ENCODE data around the gene GPR155. TPM values are rescaled to one million over a fixed set of nuclear protein-coding genes. Genes with fewer than 3 reads are reported as not detected.
"Not testable (repeated sequence)": the region's sequence is repeated elsewhere in the genome, so short reads cannot be mapped to it uniquely, and the experiment has no call there.

The GPR155 gene
- total RNA-seq, 5 donors from 2014 or later (not counting 1 experiment from before 2014, with no cell fraction given): 12.4 to 25.2 (median 17.8) TPM

- H3K36me3 ChIP-seq (ENCODE audit: control insufficient read depth in 2 of 2, extremely low read depth in 1 of 2, insufficient read depth in 1 of 2, low read length in 1 of 2): peaks cover 0 to 16% of the 10 kb centered on the region in 2 donors
- Mint-ChIP-seq H3K36me3 (peaks cover 21% of the 10 kb centered on the region), H3K4me1 (peaks cover 35 to 49% (median 46%) of the 10 kb centered on the region in 3 donors), H3K27me3 (no peaks in the 10 kb centered on the region), H3K9me3 (no peaks in the 10 kb centered on the region), H3K27ac (no peak overlapping the region), H3K4me3 (no peak overlapping the region)
- H3K9me3 ChIP-seq: no peaks in the 10 kb centered on the region
- POLR2A ChIA-PET: interaction anchor here in 1 of 2 donors (0.6 to 0.7 kb wide), 2 partner anchors 66 to 201 kb away, joined by 3 to 4 read pairs; no protein-coding TSS in a partner anchor
- DNase-seq (no peak), ATAC-seq (replicated peaks in 1 of 4) (no peak)
- H3K27ac ChIP-seq (ENCODE audit: low read length): no peak overlapping the region
- no peaks in the 10 kb centered on the region for H3K27me3 ChIP-seq (replicated peaks in 1 of 2; ENCODE audit: control insufficient read depth in 2 of 2, extremely low read depth in 1 of 2, insufficient read depth in 2 of 2, low read length in 1 of 2)
- CTCF ChIA-PET: no interaction called here
- no CpG with 5 or more reads among the region's 3 CpGs for WGBS (ENCODE audit: insufficient coverage)
- no peak overlapping the region for H3K4me3 ChIP-seq (ENCODE audit: control insufficient read depth in 1 of 2, extremely low read depth in 1 of 2, low read length in 1 of 2)
- peaks cover 11 to 19% of the 10 kb centered on the region in 2 experiments for H3K4me1 ChIP-seq (ENCODE audit: control insufficient read depth in 1 of 2, extremely low read depth in 1 of 2, insufficient read depth in 2 of 2, low read length in 2 of 2)
These were observed 89.1 kb downstream of the GPR155 start for GRCh38 chr2:174397773-174398172.

DNA sequence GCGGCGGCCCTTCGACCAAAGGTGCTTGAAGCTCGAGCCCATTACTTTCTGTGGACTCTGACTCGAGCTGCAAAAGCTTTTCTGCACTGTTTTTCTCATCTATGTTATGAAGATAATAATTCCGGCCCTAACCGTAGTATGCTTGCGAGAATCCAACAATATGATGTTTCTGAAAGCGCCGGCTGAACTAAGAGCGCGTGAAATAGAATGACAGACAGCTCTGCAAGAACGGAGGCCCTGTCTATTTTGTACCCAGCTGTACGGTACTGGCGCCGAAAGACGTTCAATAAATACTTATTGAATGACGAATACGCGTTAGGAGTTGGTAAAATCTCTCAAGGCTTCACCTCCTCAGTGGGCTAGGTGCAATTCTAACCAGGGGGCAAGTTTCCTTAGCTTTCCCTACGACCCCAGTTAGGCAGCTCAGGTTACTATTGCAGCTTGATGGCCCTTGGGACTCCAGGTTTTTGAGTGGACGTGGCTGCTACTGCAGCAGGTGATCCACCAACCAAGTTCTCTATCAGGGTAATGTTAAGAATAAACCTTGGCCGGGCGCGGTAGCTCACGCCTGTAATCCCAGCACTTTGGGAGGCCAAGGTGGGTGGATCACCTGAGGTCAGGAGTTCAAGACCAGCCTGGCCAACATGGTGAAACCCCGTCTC, 90.7 kb downstream of the GPR155 start:
- POLR2A ChIA-PET: interaction anchor here (0.6 to 1.1 kb wide), 5 partner anchors 17 to 772 kb away, joined by 3 to 14 read pairs (median 4); partner anchors contain the start of gene ATF2 (in 1 of the 2)
- Mint-ChIP-seq H3K27ac (peak overlapping the region; percentile 99 to 100), H3K4me3 (peak overlapping the region; percentile 98 to 99 (median 99)), H3K4me1 (peaks cover 46 to 66% (median 59%) of the 10 kb centered on the region in 3 donors), H3K9me3 (no peaks in the 10 kb centered on the region), H3K27me3 (no peaks in the 10 kb centered on the region), H3K36me3 (peaks cover 22% of the 10 kb centered on the region)
- Histone ChIP-seq H3K9me3 (no peaks in the 10 kb centered on the region), H3K4me1 (ENCODE audit: control insufficient read depth in 1 of 2, extremely low read depth in 1 of 2, insufficient read depth in 2 of 2, low read length in 2 of 2) (peaks cover 11 to 19% of the 10 kb centered on the region in 2 experiments), H3K27ac (ENCODE audit: low read length) (peak overlapping the region; percentile 86), H3K27me3 (replicated peaks in 1 of 2; ENCODE audit: control insufficient read depth in 2 of 2, extremely low read depth in 1 of 2, insufficient read depth in 2 of 2, low read length in 1 of 2) (no peaks in the 10 kb centered on the region), H3K4me3 (ENCODE audit: control insufficient read depth in 1 of 2, extremely low read depth in 1 of 2, low read length in 1 of 2) (peak overlapping the region; percentile 78 to 87), H3K36me3 (ENCODE audit: control insufficient read depth in 2 of 2, extremely low read depth in 1 of 2, insufficient read depth in 1 of 2, low read length in 1 of 2) (peaks cover 0 to 16% of the 10 kb centered on the region in 2 donors)
- peak in 18 of 35 experiments; percentile 3 to 51 (median 15) for DNase-seq
- CTCF ChIA-PET: interaction anchor here (0.6 to 1.8 kb wide), 5 partner anchors 9 to 737 kb away, joined by 3 to 4 read pairs (median 3); no protein-coding TSS in a partner anchor
- peak; percentile 55 to 63 (median 58) for ATAC-seq (replicated peaks in 1 of 4)
- 22% methylated on average over 18 of the region's 27 CpGs for WGBS (ENCODE audit: insufficient coverage)

DNA sequence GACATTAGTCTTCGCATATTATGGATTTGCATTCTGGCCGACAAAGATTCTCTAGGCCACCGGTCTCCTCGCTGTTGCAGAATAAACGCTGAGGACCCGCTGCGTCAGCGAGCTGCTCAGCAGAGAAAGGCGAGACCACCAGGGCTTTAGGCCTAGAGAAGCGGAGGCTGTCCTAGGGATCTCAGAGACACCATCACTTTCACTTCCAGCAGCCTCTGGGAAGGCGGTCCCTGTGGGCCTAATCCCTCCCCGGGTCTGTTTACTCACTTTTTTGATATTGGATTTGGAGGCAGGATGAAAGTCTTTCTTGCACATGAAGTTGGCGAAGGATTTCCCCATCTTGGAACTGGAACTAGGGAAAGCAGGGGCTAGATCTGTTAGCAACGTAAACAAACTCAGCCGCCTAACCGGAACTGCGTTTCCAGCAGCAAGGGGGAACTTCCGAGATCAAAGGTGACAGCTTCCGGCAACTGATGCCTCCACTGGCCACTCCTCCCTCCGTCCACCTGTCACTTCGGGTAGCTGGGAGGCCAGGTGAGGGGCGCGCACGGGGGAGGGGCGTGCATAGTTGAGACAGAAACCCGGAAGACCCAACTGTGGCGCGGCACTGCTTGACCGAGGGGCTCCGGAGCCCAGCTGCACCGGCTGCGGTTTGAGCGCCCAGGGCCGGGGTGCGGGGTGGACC, 91.4 kb downstream of the GPR155 start, which contains the start of gene SCRN3:
Gene SCRN3, plus strand, starts transcription at position 447 of the 685 bp plus-strand sequence. CDS start 2,554 bp downstream, outside the sequence.
- Mint-ChIP-seq H3K4me3 (peak within 1 kb of the TSS; percentile 98 to 99 (median 99)), H3K27ac (peak within 1 kb of the TSS; percentile 99 to 100), H3K27me3 (no peaks in the 10 kb centered on the region), H3K9me3 (no peaks in the 10 kb centered on the region), H3K4me1 (peaks cover 52 to 72% (median 64%) of the 10 kb centered on the region in 3 donors), H3K36me3 (peaks cover 25% of the 10 kb centered on the region)
- H3K36me3 ChIP-seq (ENCODE audit: control insufficient read depth in 2 of 2, extremely low read depth in 1 of 2, insufficient read depth in 1 of 2, low read length in 1 of 2): peaks cover 2 to 14% of the 10 kb centered on the region in 2 donors
- H3K27ac ChIP-seq (ENCODE audit: low read length): peak within 1 kb of the TSS; percentile 86
- DNase-seq (peak; percentile 38 to 87 (median 76)), ATAC-seq (replicated peaks in 1 of 4) (peak; percentile 87 to 94 (median 92))
- peaks cover 11 to 19% of the 10 kb centered on the region in 2 experiments for H3K4me1 ChIP-seq (ENCODE audit: control insufficient read depth in 1 of 2, extremely low read depth in 1 of 2, insufficient read depth in 2 of 2, low read length in 2 of 2)
- WGBS (ENCODE audit: insufficient coverage): 0% methylated on average over 27 of the region's 35 CpGs
- ChIA-PET POLR2A (interaction anchor here (0.6 to 1.1 kb wide), 5 partner anchors 16 to 773 kb away, joined by 3 to 14 read pairs (median 4); partner anchors contain the start of gene ATF2 (in 1 of the 2)), CTCF (interaction anchor here (0.6 to 1.8 kb wide), 3 partner anchors 54 to 738 kb away, joined by 3 to 4 read pairs (median 3); no protein-coding TSS in a partner anchor)
- no peaks in the 10 kb centered on the region for H3K9me3 ChIP-seq
- H3K27me3 ChIP-seq (replicated peaks in 1 of 2; ENCODE audit: control insufficient read depth in 2 of 2, extremely low read depth in 1 of 2, insufficient read depth in 2 of 2, low read length in 1 of 2): no peaks in the 10 kb centered on the region
- peak within 1 kb of the TSS; percentile 78 to 87 for H3K4me3 ChIP-seq (ENCODE audit: control insufficient read depth in 1 of 2, extremely low read depth in 1 of 2, low read length in 1 of 2)

GRCh38 chr2:174392706-174393105, 94.1 kb downstream of the GPR155 start:
- Histone ChIP-seq H3K9me3 (no peaks in the 10 kb centered on the region), H3K4me3 (ENCODE audit: control insufficient read depth in 1 of 2, extremely low read depth in 1 of 2, low read length in 1 of 2) (no peak overlapping the region), H3K36me3 (ENCODE audit: control insufficient read depth in 2 of 2, extremely low read depth in 1 of 2, insufficient read depth in 1 of 2, low read length in 1 of 2) (peaks cover 3 to 22% of the 10 kb centered on the region in 2 donors), H3K27me3 (replicated peaks in 1 of 2; ENCODE audit: control insufficient read depth in 2 of 2, extremely low read depth in 1 of 2, insufficient read depth in 2 of 2, low read length in 1 of 2) (no peaks in the 10 kb centered on the region), H3K27ac (ENCODE audit: low read length) (no peak overlapping the region), H3K4me1 (ENCODE audit: control insufficient read depth in 1 of 2, extremely low read depth in 1 of 2, insufficient read depth in 2 of 2, low read length in 2 of 2) (peaks cover 11 to 19% of the 10 kb centered on the region in 2 experiments)
- Mint-ChIP-seq H3K4me3 (peak overlapping the region in 2 of 3 donors; percentile 18 to 31), H3K36me3 (peaks cover 40% of the 10 kb centered on the region), H3K27ac (peak overlapping the region in 1 of 2 donors; percentile 68), H3K9me3 (no peaks in the 10 kb centered on the region), H3K4me1 (peaks cover 64 to 82% (median 73%) of the 10 kb centered on the region in 3 donors), H3K27me3 (no peaks in the 10 kb centered on the region)
- DNase-seq: no peak
- ChIA-PET POLR2A (interaction anchor here in 1 of 2 donors (0.5 to 1.1 kb wide), 2 partner anchors 10 to 20 kb away, joined by 3 to 15 read pairs; no protein-coding TSS in a partner anchor), CTCF (interaction anchor here in 1 of 2 donors (1.2 kb wide), 1 partner anchor 51 kb away, joined by 6 read pairs; no protein-coding TSS in a partner anchor)
- ATAC-seq (replicated peaks in 1 of 4): no peak

GRCh38 chr2:174390303-174390702, 96.5 kb downstream of the GPR155 start:
- H3K9me3 Mint-ChIP-seq; POLR2A ChIA-PET; H3K27ac Mint-ChIP-seq; DNase-seq; H3K4me3 Mint-ChIP-seq; CTCF ChIA-PET; H3K27ac ChIP-seq (ENCODE audit: low read length); H3K9me3 ChIP-seq; H3K27me3 Mint-ChIP-seq; ATAC-seq (replicated peaks in 1 of 4); H3K4me3 ChIP-seq (ENCODE audit: control insufficient read depth in 1 of 2, extremely low read depth in 1 of 2, low read length in 1 of 2); H3K27me3 ChIP-seq (replicated peaks in 1 of 2; ENCODE audit: control insufficient read depth in 2 of 2, extremely low read depth in 1 of 2, insufficient read depth in 2 of 2, low read length in 1 of 2): not testable (repeated sequence)
- H3K4me1 ChIP-seq (ENCODE audit: control insufficient read depth in 1 of 2, extremely low read depth in 1 of 2, insufficient read depth in 2 of 2, low read length in 2 of 2): peaks cover 3 to 16% of the 10 kb centered on the region in 2 experiments
- peaks cover 6 to 39% of the 10 kb centered on the region in 2 donors for H3K36me3 ChIP-seq (ENCODE audit: control insufficient read depth in 2 of 2, extremely low read depth in 1 of 2, insufficient read depth in 1 of 2, low read length in 1 of 2)
- peaks cover 57 to 62% (median 60%) of the 10 kb centered on the region in 3 donors for H3K4me1 Mint-ChIP-seq
- H3K36me3 Mint-ChIP-seq: peaks cover 56% of the 10 kb centered on the region
- WGBS (ENCODE audit: insufficient coverage): 100% methylated on average over 3 of the region's 3 CpGs

DNA sequence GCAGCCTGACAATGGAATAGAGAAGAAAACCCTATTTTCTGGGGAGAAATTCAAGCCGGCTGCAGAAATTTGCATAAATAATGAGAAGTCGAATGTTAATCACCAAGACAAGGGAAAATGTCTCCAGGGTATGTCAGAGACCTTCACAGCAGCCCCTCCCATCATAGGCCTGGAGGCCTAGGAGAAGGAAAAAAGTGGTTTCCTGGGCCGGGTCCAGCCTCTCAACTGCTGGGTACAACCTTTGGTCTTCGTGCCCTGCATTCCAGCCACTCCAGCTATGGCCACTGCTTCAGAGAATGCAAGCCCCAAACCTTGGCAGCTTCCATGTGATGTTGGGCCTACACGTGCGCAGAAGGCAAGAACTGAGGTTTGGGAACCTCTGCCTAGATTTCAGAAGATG, 97.3 kb downstream of the GPR155 start:
- H3K4me1 ChIP-seq (ENCODE audit: control insufficient read depth in 1 of 2, extremely low read depth in 1 of 2, insufficient read depth in 2 of 2, low read length in 2 of 2): peaks cover 3 to 13% of the 10 kb centered on the region in 2 experiments
- ChIA-PET CTCF (no interaction called here), POLR2A (no interaction called here)
- Mint-ChIP-seq H3K27ac (no peak overlapping the region), H3K27me3 (no peaks in the 10 kb centered on the region), H3K9me3 (no peaks in the 10 kb centered on the region), H3K4me1 (peaks cover 52 to 55% (median 55%) of the 10 kb centered on the region in 3 donors), H3K4me3 (no peak overlapping the region), H3K36me3 (peaks cover 58% of the 10 kb centered on the region)
- peaks cover 6 to 44% of the 10 kb centered on the region in 2 donors for H3K36me3 ChIP-seq (ENCODE audit: control insufficient read depth in 2 of 2, extremely low read depth in 1 of 2, insufficient read depth in 1 of 2, low read length in 1 of 2)
- H3K4me3 ChIP-seq (ENCODE audit: control insufficient read depth in 1 of 2, extremely low read depth in 1 of 2, low read length in 1 of 2): no peak overlapping the region
- no peaks in the 10 kb centered on the region for H3K27me3 ChIP-seq (replicated peaks in 1 of 2; ENCODE audit: control insufficient read depth in 2 of 2, extremely low read depth in 1 of 2, insufficient read depth in 2 of 2, low read length in 1 of 2)
- no peak for DNase-seq
- no peak for ATAC-seq (replicated peaks in 1 of 4)
- no peaks in the 10 kb centered on the region for H3K9me3 ChIP-seq
- H3K27ac ChIP-seq (ENCODE audit: low read length): no peak overlapping the region
- 92% methylated on average over 4 of the region's 6 CpGs for WGBS (ENCODE audit: insufficient coverage)
